Trophoblast cell (in vitro differentiated cells and primary cell): ENCODE measurements around the gene IL1RL2. TPM values are rescaled to one million over a fixed set of nuclear protein-coding genes. Genes with fewer than 3 reads are reported as not detected.

Experiments
- DNase-seq, 2 donors: peaks; one replicate each; pipeline ENCODE4 v3.0.0-alpha.2; 2016
- H2AFZ ChIP-seq: 2 replicates; pipeline ENCODE4 v1.6.1; 2013; ENCODE audit warnings: low read length, moderate library complexity, mild to moderate bottlenecking; ENCODE audit not compliant: insufficient read depth, poor library complexity
- H2AK5ac ChIP-seq: 2 replicates; pipeline ENCODE4 v1.6.1; 2013; ENCODE audit warnings: mild to moderate bottlenecking, low read length
- H2BK120ac ChIP-seq: 2 replicates; pipeline ENCODE4 v1.6.1; 2013; ENCODE audit warnings: low read length, mild to moderate bottlenecking, moderate library complexity; ENCODE audit not compliant: insufficient read depth, poor library complexity
- H2BK12ac ChIP-seq: 2 replicates; pipeline ENCODE4 v1.6.1; 2013; ENCODE audit warnings: mild to moderate bottlenecking, low read length, moderate library complexity
- H2BK5ac ChIP-seq: 2 replicates; pipeline ENCODE4 v1.6.1; 2013; ENCODE audit warnings: low read length, low read depth, moderate library complexity, mild to moderate bottlenecking; ENCODE audit not compliant: poor library complexity
- H3K14ac ChIP-seq: 2 replicates; pipeline ENCODE4 v1.6.1; 2013; ENCODE audit warnings: mild to moderate bottlenecking, low read length
- H3K18ac ChIP-seq: 2 replicates; pipeline ENCODE4 v1.6.1; 2013; ENCODE audit warnings: mild to moderate bottlenecking, low read length
- H3K23ac ChIP-seq: 2 replicates; pipeline ENCODE4 v1.6.1; 2013; ENCODE audit warnings: low read length
- H3K27ac ChIP-seq: 2 replicates; pipeline ENCODE4 v1.5.1; 2013; ENCODE audit warnings: low read depth, mild to moderate bottlenecking, inconsistent platforms, low read length, moderate library complexity
- H3K27me3 ChIP-seq: 2 replicates; pipeline ENCODE4 v1.6.1; 2013; ENCODE audit warnings: inconsistent platforms, mild to moderate bottlenecking, low read length, moderate library complexity; ENCODE audit not compliant: insufficient read depth
- H3K36me3 ChIP-seq, 2 experiments: 1 replicate in 1 of 2; 2 replicates in 1 of 2; pipeline ENCODE4 v1.6.1; 2013; ENCODE audit warnings: low read length in 2 of 2, mild to moderate bottlenecking in 2 of 2, moderate library complexity in 1 of 2; ENCODE audit not compliant: insufficient read depth in 2 of 2, control insufficient read depth in 1 of 2
- H3K4ac ChIP-seq: 2 replicates; pipeline ENCODE4 v1.6.1; 2013; ENCODE audit warnings: low read depth, mild to moderate bottlenecking, low read length, moderate library complexity
- H3K4me1 ChIP-seq, 2 experiments: 1 replicate in 1 of 2; 2 replicates in 1 of 2; pipeline ENCODE4 v1.6.1; 2013; ENCODE audit warnings: low read length in 2 of 2, mild to moderate bottlenecking in 2 of 2, moderate library complexity in 1 of 2; ENCODE audit not compliant: insufficient read depth in 2 of 2, control insufficient read depth in 1 of 2
- H3K4me2 ChIP-seq: 2 replicates; pipeline ENCODE4 v1.6.1; 2013; ENCODE audit warnings: inconsistent platforms, mild to moderate bottlenecking, low read length, moderate library complexity
- H3K4me3 ChIP-seq: 2 replicates; pipeline ENCODE4 v1.5.1; 2013; ENCODE audit warnings: mild to moderate bottlenecking, low read depth, low read length, inconsistent platforms
- H3K79me1 ChIP-seq: one replicate; pipeline ENCODE4 v1.6.1; 2013; ENCODE audit warnings: low read length
- H3K79me2 ChIP-seq: 2 replicates; pipeline ENCODE4 v1.6.1; 2013; ENCODE audit warnings: low read length, mild to moderate bottlenecking; ENCODE audit not compliant: control insufficient read depth, insufficient read depth, poor library complexity
- H3K9ac ChIP-seq: 2 replicates; pipeline ENCODE4 v1.6.1; 2013; ENCODE audit warnings: mild to moderate bottlenecking, low read length
- H3K9me3 ChIP-seq: 2 replicates; pipeline ENCODE4 v1.6.1; 2013; ENCODE audit warnings: low read depth, mild to moderate bottlenecking, control low read depth, inconsistent platforms, low read length; ENCODE audit not compliant: insufficient read depth
- H4K12ac ChIP-seq: 2 replicates; pipeline ENCODE4 v1.6.1; 2013; ENCODE audit warnings: low read depth, mild to moderate bottlenecking, low read length, moderate library complexity
- H4K8ac ChIP-seq: 2 replicates; pipeline ENCODE4 v1.6.1; 2013; ENCODE audit warnings: low read depth, mild to moderate bottlenecking, low read length, moderate library complexity
- H4K91ac ChIP-seq: one replicate; pipeline ENCODE4 v1.6.1; 2013; ENCODE audit warnings: low read depth, mild to moderate bottlenecking, low read length, moderate library complexity
- WGBS: extraction: QIAGEN DNeasy Blood & Tissue Kit; methylation state at CpG from one replicate; pipeline ENCODE4 v1.1.7; 2013; ENCODE audit warnings: missing lambda C conversion rate; ENCODE audit not compliant: insufficient read length, insufficient coverage; ENCODE audit errors: extremely low coverage; 5-methylcytosine and 5-hydroxymethylcytosine counted together
- polyA plus RNA-seq: library from polyadenylated mRNA; stranded (reverse); fragments of 200-250 nt; gene quantifications from 2 replicates; pipeline ENCODE4 v1.2.3, GENCODE V29; 2013

IL1RL2 gene
- not detected in 2 replicates for polyA plus RNA-seq

DNA sequence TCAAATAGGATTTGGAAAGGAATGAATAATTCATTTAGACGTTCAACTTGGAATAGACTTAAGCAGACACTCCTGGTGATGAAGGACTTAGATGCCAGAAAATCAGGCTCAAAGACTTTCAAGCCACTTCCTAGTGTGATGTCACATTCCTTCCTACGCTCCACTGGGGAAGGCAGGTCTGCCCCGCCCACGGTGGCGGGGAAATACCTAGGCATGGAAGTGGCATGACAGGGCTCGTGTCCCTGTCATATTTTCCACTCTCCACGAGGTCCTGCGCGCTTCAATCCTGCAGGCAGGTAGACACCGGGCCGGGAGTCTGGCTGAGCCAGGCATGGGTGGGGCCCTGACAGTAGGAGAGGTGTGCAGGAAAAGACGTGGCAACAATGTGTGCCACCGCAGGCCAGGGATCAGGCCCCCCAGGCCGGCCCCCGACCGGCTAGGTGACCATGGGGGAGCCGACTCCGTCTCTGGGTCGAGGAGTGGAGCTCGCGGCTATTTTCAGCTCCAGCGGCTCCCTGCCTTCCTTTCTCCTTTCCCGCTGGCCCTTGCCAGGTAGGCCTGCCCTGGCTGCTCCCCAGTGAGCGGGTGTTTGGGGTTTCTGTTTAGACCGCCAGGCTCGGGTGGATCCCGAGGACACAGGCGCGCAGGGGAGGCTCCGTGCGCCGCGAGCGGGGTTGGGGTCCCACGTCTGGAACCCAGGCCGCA lies at the start of gene IL1RL2:
IL1RL2 (plus strand) TSS at position 233 of the 705 bp plus-strand sequence. CDS start 845 bp downstream, outside the sequence.
- Histone ChIP-seq H3K4ac (no peak within 1 kb of the TSS), H3K36me3 (no peaks in the 10 kb centered on the region)

DNA sequence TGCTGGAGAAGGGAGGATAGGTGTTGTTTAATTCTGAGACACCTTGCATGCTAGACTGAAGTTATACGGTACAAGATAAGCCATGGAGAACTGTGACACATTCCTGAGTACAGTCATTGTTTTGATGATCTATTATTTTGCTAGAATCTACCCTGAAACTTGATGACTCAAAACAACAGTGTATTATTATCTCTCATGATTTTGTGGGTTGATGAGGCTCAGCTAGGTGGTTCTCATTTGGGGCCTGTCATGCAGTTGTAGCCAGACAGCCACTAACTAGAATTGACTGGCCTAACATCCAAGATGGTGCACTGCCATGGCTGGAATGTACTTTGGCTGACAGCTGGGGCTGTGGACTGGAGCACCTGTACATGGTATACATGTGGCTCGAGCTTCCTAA lies 49.7 kb upstream of the IL1RL2 start:
- Histone ChIP-seq H4K8ac (no peak overlapping the region), H3K9ac (peak overlapping the region; percentile 55), H3K4me1 (peaks cover 0 to 6% of the 10 kb centered on the region in 2 experiments), H3K27ac (no peak overlapping the region), H2AFZ (no peak overlapping the region), H4K91ac (no peak overlapping the region), H3K4ac (no peak overlapping the region), H2BK120ac (no peak overlapping the region), H2AK5ac (no peak overlapping the region), H4K12ac (no peak overlapping the region), H3K23ac (no peak overlapping the region), H3K14ac (no peak overlapping the region), H3K79me2 (peaks cover under 1% of the 10 kb centered on the region), H2BK5ac (no peak overlapping the region), H3K18ac (no peak overlapping the region), H3K79me1 (peaks cover under 1% of the 10 kb centered on the region), H3K4me3 (no peak overlapping the region), H3K27me3 (no peaks in the 10 kb centered on the region), H3K36me3 (no peaks in the 10 kb centered on the region), H3K9me3 (peaks cover 2% of the 10 kb centered on the region), H3K4me2 (no peak overlapping the region), H2BK12ac (no peak overlapping the region)
- no peak for DNase-seq
- WGBS, result no CpG with 5 or more reads among the region's 2 CpGs

More for the DNA sequence above, at the start of gene IL1RL2:
- no peak within 1 kb of the TSS for H3K27ac ChIP-seq
- H3K9ac ChIP-seq, result no peak within 1 kb of the TSS
- peak within 1 kb of the TSS; percentile 54 for H3K4me2 ChIP-seq
- H2AK5ac ChIP-seq, result no peak within 1 kb of the TSS
- H2AFZ ChIP-seq, result peak within 1 kb of the TSS; percentile 27
- H4K91ac ChIP-seq, result no peak within 1 kb of the TSS
- H2BK5ac ChIP-seq, result no peak within 1 kb of the TSS
- peak within 1 kb of the TSS; percentile 62 for H3K4me3 ChIP-seq
- H2BK120ac ChIP-seq, result no peak within 1 kb of the TSS
- peaks cover 3 to 4% of the 10 kb centered on the region in 2 experiments for H3K4me1 ChIP-seq
- H3K27me3 ChIP-seq, result no peaks in the 10 kb centered on the region
- no peak within 1 kb of the TSS for H4K8ac ChIP-seq
- H3K14ac ChIP-seq, result no peak within 1 kb of the TSS
- peaks cover 3% of the 10 kb centered on the region for H3K79me1 ChIP-seq
- WGBS, result no CpG with 5 or more reads among the region's 36 CpGs
- H3K23ac ChIP-seq, result no peak within 1 kb of the TSS
- H3K9me3 ChIP-seq, result no peaks in the 10 kb centered on the region
- H3K18ac ChIP-seq, result no peak within 1 kb of the TSS
- no peak within 1 kb of the TSS for H4K12ac ChIP-seq
- H2BK12ac ChIP-seq, result no peak within 1 kb of the TSS
- peak in 1 of 2 donors; percentile 43 for DNase-seq
- H3K79me2 ChIP-seq, result no peaks in the 10 kb centered on the region

DNA sequence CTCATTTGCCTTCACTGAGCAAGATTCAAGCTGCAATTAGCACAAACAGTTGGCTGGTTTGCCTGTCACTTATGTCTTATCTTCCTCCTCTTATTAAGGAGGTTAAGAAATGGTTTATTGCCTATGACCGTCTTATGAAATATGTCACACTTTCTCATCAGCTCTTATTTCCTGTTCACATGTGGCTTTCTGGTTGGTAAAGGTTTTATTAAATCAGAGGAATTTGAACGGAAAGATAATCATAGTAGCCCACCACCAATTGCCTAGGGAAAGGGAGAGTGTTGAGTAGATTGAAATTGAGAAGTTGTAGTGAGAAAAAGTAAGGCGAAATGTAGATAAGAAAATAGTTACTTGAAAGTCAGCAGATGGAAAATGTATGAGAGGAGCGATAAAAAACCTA lies 48.5 kb upstream of the IL1RL2 start:
- no peak overlapping the region for H4K91ac ChIP-seq
- H3K79me2 ChIP-seq, result peaks cover 6% of the 10 kb centered on the region
- H3K4me3 ChIP-seq, result no peak overlapping the region
- no peak overlapping the region for H2BK120ac ChIP-seq
- H3K14ac ChIP-seq, result no peak overlapping the region
- H2AFZ ChIP-seq, result no peak overlapping the region
- no peak overlapping the region for H3K23ac ChIP-seq
- no peak overlapping the region for H3K4me2 ChIP-seq
- H3K9me3 ChIP-seq, result peaks cover 2% of the 10 kb centered on the region
- H4K8ac ChIP-seq, result no peak overlapping the region
- WGBS, result 100% methylated on average over 2 of the region's 4 CpGs
- no peaks in the 10 kb centered on the region for H3K27me3 ChIP-seq
- no peak overlapping the region for H3K9ac ChIP-seq
- H3K27ac ChIP-seq, result no peak overlapping the region
- no peak overlapping the region for H3K18ac ChIP-seq
- no peak overlapping the region for H2BK12ac ChIP-seq
- H3K4ac ChIP-seq, result no peak overlapping the region
- no peaks in the 10 kb centered on the region for H3K36me3 ChIP-seq
- H2BK5ac ChIP-seq, result no peak overlapping the region
- H3K79me1 ChIP-seq, result peaks cover 9% of the 10 kb centered on the region
- H4K12ac ChIP-seq, result no peak overlapping the region
- DNase-seq, result no peak
- H2AK5ac ChIP-seq, result no peak overlapping the region
- H3K4me1 ChIP-seq, result peaks cover 0 to 10% of the 10 kb centered on the region in 2 experiments

GRCh38 chr2:102139851-102140250 lies 47.0 kb upstream of the IL1RL2 start:
- Histone ChIP-seq H3K9ac (no peak overlapping the region), H3K14ac (no peak overlapping the region)
- no CpG with 5 or more reads among the region's 1 CpG for WGBS

More at GRCh38 chr2:102139851-102140250, 47.0 kb upstream of the IL1RL2 start:
- Histone ChIP-seq H3K79me1 (peaks cover 9% of the 10 kb centered on the region), H4K8ac (no peak overlapping the region), H2AFZ (no peak overlapping the region), H3K9me3 (peaks cover 4% of the 10 kb centered on the region), H3K27me3 (no peaks in the 10 kb centered on the region), H4K91ac (no peak overlapping the region), H3K18ac (no peak overlapping the region), H3K4me1 (peaks cover 0 to 19% of the 10 kb centered on the region in 2 experiments), H2BK5ac (no peak overlapping the region), H3K23ac (no peak overlapping the region), H3K79me2 (peaks cover 7% of the 10 kb centered on the region), H3K36me3 (peaks cover 4 to 5% of the 10 kb centered on the region in 2 experiments), H3K4ac (no peak overlapping the region), H4K12ac (no peak overlapping the region), H3K27ac (no peak overlapping the region), H3K4me2 (no peak overlapping the region), H2AK5ac (no peak overlapping the region), H2BK12ac (no peak overlapping the region), H2BK120ac (no peak overlapping the region), H3K4me3 (no peak overlapping the region)
- DNase-seq, result no peak
